HEK293 (cell line): Measurements from ENCODE around the gene CBX2.

ENCODE experiments used
- CTCF ChIA-PET: fragments of 350-600 bp; formaldehyde crosslinking; extraction: SDS; loops from one replicate; lab custom pipeline; 2021; ENCODE audit warnings: antibody characterized with exemption; lab: Yijun Ruan, JAX
- POLR2A ChIA-PET: fragments of 300-600 bp; formaldehyde crosslinking; extraction: SDS; loops from one replicate; lab custom pipeline; 2020; ENCODE audit warnings: antibody characterized with exemption, inconsistent platforms; lab: Yijun Ruan, JAX
- H3K27ac ChIP-seq: fragments of 200-500 bp; sonication (Bioruptor generic); 2 replicates; pipeline ENCODE4 v1.5.1; 2014; ENCODE audit warnings: low read depth, low read length, control low read depth, inconsistent platforms; ENCODE audit errors: extremely low read depth
- H3K36me3 ChIP-seq, 2 experiments: fragments of 200-500 bp in 1 of 2; sonication (Bioruptor generic) in 1 of 2; 1 replicate in 1 of 2; 2 replicates in 1 of 2; pipeline ENCODE4 v1.5.1; 2014 to 2017; ENCODE audit warnings: inconsistent platforms in 2 of 2, low read length in 2 of 2; ENCODE audit not compliant: control insufficient read depth in 2 of 2, insufficient read depth in 1 of 2
- H3K4me1 ChIP-seq: fragments of 200-500 bp; sonication (Bioruptor generic); 2 replicates; pipeline ENCODE4 v1.5.1; 2014; ENCODE audit warnings: mild to moderate bottlenecking, low read length, inconsistent platforms; ENCODE audit not compliant: control insufficient read depth, insufficient read depth
- H3K4me3 ChIP-seq: 2 replicates; pipeline ENCODE4 v1.5.1; 2011; ENCODE audit warnings: low read depth, mild to moderate bottlenecking, control low read depth, low read length, moderate library complexity
- H3K9me3 ChIP-seq: fragments of 200-500 bp; sonication (Bioruptor generic); 2 replicates; pipeline ENCODE4 v1.5.1; 2014; ENCODE audit warnings: low read depth, low read length, inconsistent platforms; ENCODE audit not compliant: control insufficient read depth, insufficient read depth
- ATF2 ChIP-seq: fragments of 450-650 bp; formaldehyde crosslinking; IDR thresholded peaks from 2 replicates; pipeline ENCODE4 v1.5.1; 2016; ENCODE audit warnings: missing biosample characterization, missing genetic modification characterization, low read depth
- KLF1 ChIP-seq: fragments of 450-650 bp; formaldehyde crosslinking; IDR thresholded peaks from 2 replicates; pipeline ENCODE4 v1.5.1; 2016; ENCODE audit warnings: missing biosample characterization, missing genetic modification characterization
- MYNN ChIP-seq: fragments of 450-650 bp; formaldehyde crosslinking; IDR thresholded peaks from 2 replicates; pipeline ENCODE4 v1.5.1; 2016; ENCODE audit warnings: missing biosample characterization, missing genetic modification characterization, borderline replicate concordance
- PATZ1 ChIP-seq: fragments of 450-650 bp; formaldehyde crosslinking; IDR thresholded peaks from 2 replicates; pipeline ENCODE4 v1.5.1; 2016; ENCODE audit warnings: missing biosample characterization, missing genetic modification characterization
- SALL2 ChIP-seq: fragments of 450-650 bp; formaldehyde crosslinking; IDR thresholded peaks from 2 replicates; pipeline ENCODE4 v1.5.0; 2017; ENCODE audit warnings: missing biosample characterization, mild to moderate bottlenecking, missing genetic modification characterization, borderline replicate concordance
- SETDB1 ChIP-seq: IDR thresholded peaks from one replicate; pipeline ENCODE4 v1.6.1; 2017; ENCODE audit warnings: mild to moderate bottlenecking, low read length, moderate library complexity, mixed read lengths; ENCODE audit not compliant: insufficient read length
- TRIM28 ChIP-seq: IDR thresholded peaks from 2 replicates; pipeline ENCODE4 v1.6.1; 2011; ENCODE audit warnings: low read length, control low read depth, borderline replicate concordance
- ZBTB1 ChIP-seq: fragments of 450-650 bp; formaldehyde crosslinking; IDR thresholded peaks from 2 replicates; pipeline ENCODE4 v1.5.1; 2016; ENCODE audit warnings: missing biosample characterization, missing genetic modification characterization
- ZFHX2 ChIP-seq: fragments of 450-650 bp; formaldehyde crosslinking; conservative IDR thresholded peaks from 2 replicates; pipeline ENCODE4 v1.5.1; 2016; ENCODE audit warnings: missing biosample characterization, missing genetic modification characterization
- ZFP3 ChIP-seq: fragments of 450-650 bp; formaldehyde crosslinking; IDR thresholded peaks from 2 replicates; pipeline ENCODE4 v1.5.1; 2016; ENCODE audit warnings: low read depth, missing biosample characterization, missing genetic modification characterization
- ZNF138 ChIP-seq: fragments of 450-650 bp; formaldehyde crosslinking; IDR thresholded peaks from 2 replicates; pipeline ENCODE4 v1.5.1; 2016; ENCODE audit warnings: missing biosample characterization, missing genetic modification characterization, borderline replicate concordance
- ZNF157 ChIP-seq: fragments of 450-650 bp; formaldehyde crosslinking; IDR thresholded peaks from 2 replicates; pipeline ENCODE4 v1.5.1; 2016; ENCODE audit warnings: missing biosample characterization, missing genetic modification characterization
- ZNF18 ChIP-seq: fragments of 450-650 bp; formaldehyde crosslinking; IDR thresholded peaks from 2 replicates; pipeline ENCODE4 v1.5.1; 2016; ENCODE audit warnings: missing biosample characterization, missing genetic modification characterization
- ZNF2 ChIP-seq: fragments of 450-650 bp; formaldehyde crosslinking; IDR thresholded peaks from 2 replicates; pipeline ENCODE4 v1.5.1; 2016; ENCODE audit warnings: missing biosample characterization, missing genetic modification characterization
- ZNF521 ChIP-seq: fragments of 450-650 bp; formaldehyde crosslinking; IDR thresholded peaks from 2 replicates; pipeline ENCODE4 v1.5.1; 2017; ENCODE audit warnings: missing biosample characterization, mild to moderate bottlenecking, missing genetic modification characterization
- ZNF530 ChIP-seq: fragments of 450-650 bp; formaldehyde crosslinking; IDR thresholded peaks from 2 replicates; pipeline ENCODE4 v1.5.1; 2016; ENCODE audit warnings: low read depth, missing biosample characterization, missing genetic modification characterization
- ZNF561 ChIP-seq: fragments of 450-650 bp; IDR thresholded peaks from 2 replicates; pipeline ENCODE4 v1.5.1; 2018; ENCODE audit warnings: missing biosample characterization, missing genetic modification characterization, borderline replicate concordance
- ZNF629 ChIP-seq: fragments of 450-650 bp; formaldehyde crosslinking; IDR thresholded peaks from 2 replicates; pipeline ENCODE4 v1.5.1; 2017; ENCODE audit warnings: missing biosample characterization, missing genetic modification characterization
- ZNF677 ChIP-seq: fragments of 450-650 bp; IDR thresholded peaks from 2 replicates; pipeline ENCODE4 v1.5.0; 2018; ENCODE audit warnings: missing biosample characterization, mild to moderate bottlenecking, missing genetic modification characterization, moderate library complexity
- ZNF777 ChIP-seq: fragments of 450-650 bp; formaldehyde crosslinking; IDR thresholded peaks from 2 replicates; pipeline ENCODE4 v1.5.1; 2017; ENCODE audit warnings: missing biosample characterization, missing genetic modification characterization, borderline replicate concordance
- ZNF785 ChIP-seq: fragments of 450-650 bp; formaldehyde crosslinking; IDR thresholded peaks from 2 replicates; pipeline ENCODE4 v1.5.1; 2016; ENCODE audit warnings: missing biosample characterization, missing genetic modification characterization

CBX2 gene

DNA sequence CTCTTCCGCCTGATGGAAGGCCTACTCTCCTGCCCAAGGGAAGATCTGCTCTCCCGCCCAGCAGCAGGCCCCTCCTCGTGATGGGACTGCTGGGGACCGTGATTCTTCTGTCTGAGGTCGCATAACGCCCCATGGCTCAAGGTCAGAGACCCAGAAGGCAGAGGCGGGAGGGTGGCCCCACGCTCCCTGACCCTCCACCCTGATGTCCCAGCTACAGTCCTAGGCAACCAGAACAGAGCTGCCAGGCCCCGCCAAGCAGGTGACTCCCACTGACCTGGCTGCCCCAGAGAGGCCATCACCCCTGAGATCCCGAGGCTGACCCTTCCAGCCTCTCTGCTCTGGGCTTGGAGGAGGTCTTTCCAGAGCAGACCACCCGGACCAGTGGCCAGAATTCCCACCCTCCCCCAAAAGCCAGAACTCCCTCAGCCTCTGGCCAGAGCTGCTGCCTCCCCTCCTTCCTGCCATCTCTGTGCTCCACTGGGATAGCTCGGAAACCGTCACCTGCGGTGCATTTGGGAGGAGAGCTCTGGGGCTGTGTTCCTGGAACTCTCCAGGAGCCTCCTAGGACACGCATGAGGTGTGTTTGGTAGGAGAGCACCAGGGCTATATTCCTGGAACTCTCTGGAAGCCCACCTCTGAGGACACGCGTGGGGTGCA, 39.9 kb upstream of the CBX2 start (continued):
- TF ChIP-seq PATZ1 (tag by site-specific recombination) = no peak

- H3K4me3 ChIP-seq = no peak overlapping the region
- H3K36me3 ChIP-seq = no peaks in the 10 kb centered on the region
- TF ChIP-seq ZNF138 (tag by site-specific recombination) (no peak), ZNF157 (tag by site-specific recombination) (no peak), ZNF530 (tag by site-specific recombination) (no peak)
- H3K27ac ChIP-seq = no peak overlapping the region
- CTCF ChIA-PET = interaction anchor here (0.7 to 1.6 kb wide), 3 partner anchors 11 to 185 kb away, joined by 3 to 4 read pairs (median 3); no protein-coding TSS in a partner anchor
- POLR2A ChIA-PET = no interaction called here
- H3K4me1 ChIP-seq = no peaks in the 10 kb centered on the region; the same call in 1 of the 2 replicates
- H3K9me3 ChIP-seq = no peaks in the 10 kb centered on the region
These were observed 39.3 kb upstream of the CBX2 start for GRCh38 chr17:79738643-79739042.

- no peaks in the 10 kb centered on the region for H3K36me3 ChIP-seq
- H3K9me3 ChIP-seq = no peaks in the 10 kb centered on the region
- CTCF ChIA-PET = interaction anchor here (0.6 to 1.6 kb wide), 6 partner anchors 10 to 253 kb away, joined by 3 to 7 read pairs (median 3); no protein-coding TSS in a partner anchor
- no peak overlapping the region for H3K4me3 ChIP-seq
- no peaks in the 10 kb centered on the region; the same call in 1 of the 2 replicates for H3K4me1 ChIP-seq
- no peak for TF ChIP-seq ZNF785 (tag by site-specific recombination)
- no peak for TF ChIP-seq SALL2 (tag by site-specific recombination)
- TF ChIP-seq ZNF521 = no peak
- TF ChIP-seq ZNF777 (tag by site-specific recombination) = no peak
- no peak for TF ChIP-seq MYNN (tag by site-specific recombination)
- TF ChIP-seq ZFP3 (tag by site-specific recombination) = no peak
- TF ChIP-seq ATF2 (tag by site-specific recombination) = no peak
- no peak for TF ChIP-seq TRIM28
- no peak for TF ChIP-seq ZFHX2
- no peak for TF ChIP-seq ZNF18 (tag by site-specific recombination)
- no peak for TF ChIP-seq ZNF2 (tag by site-specific recombination)
- no peak for TF ChIP-seq ZNF629 (tag by site-specific recombination)
- no peak for TF ChIP-seq KLF1 (tag by site-specific recombination)
- TF ChIP-seq ZBTB1 (tag by site-specific recombination) = no peak
- no peak for TF ChIP-seq ZNF561
- no peak for TF ChIP-seq SETDB1
- no peak for TF ChIP-seq ZNF677 (tag by site-specific recombination)
- POLR2A ChIA-PET = no interaction called here
- H3K27ac ChIP-seq = no peak overlapping the region
These were observed 38.5 kb upstream of the CBX2 start for GRCh38 chr17:79739148-79740062.
